HG03135 (cell line): ENCODE measurements around the gene MRGPRX2.

Source experiments
- ATAC-seq: cut with Tn5 transposase; IDR thresholded peaks from one replicate; pipeline ENCODE4 v1.9.1; 2021; ENCODE audit warnings: mild to moderate bottlenecking, moderate library complexity; ENCODE audit not compliant: unreplicated experiment

The MRGPRX2 gene

DNA sequence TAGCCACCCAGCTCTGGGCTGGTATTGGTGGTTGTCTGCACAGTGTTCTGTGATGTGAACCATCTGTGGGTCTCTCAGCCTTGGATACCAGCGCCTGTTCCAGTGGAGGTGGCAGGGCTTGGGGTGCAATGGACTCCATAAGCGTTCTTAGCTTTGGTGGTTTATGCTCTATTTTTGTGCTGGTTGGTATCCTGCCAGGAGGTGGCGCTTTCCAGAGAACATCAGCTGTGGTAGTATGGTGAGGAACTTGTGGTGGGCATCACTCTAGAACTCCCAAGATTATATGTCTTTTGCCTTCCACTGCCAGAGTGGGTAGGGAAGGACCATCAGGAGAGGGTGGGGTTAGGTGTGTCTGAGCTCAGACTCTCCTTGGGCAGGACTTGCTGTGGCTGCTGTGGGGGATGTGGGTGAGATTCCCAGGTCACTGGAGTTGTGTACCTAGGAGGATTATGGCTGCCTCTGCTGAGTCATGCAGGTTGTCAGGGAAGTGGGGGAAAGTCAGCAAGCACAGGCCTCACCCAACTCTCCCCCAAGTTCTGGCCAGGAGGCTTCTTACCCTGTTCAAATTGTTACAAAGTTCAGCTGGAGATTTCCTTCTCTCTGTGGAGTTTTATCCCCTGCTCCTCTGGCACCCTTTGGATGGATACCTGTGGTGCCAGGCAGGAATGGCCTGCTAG lies 47.2 kb downstream of the MRGPRX2 start:
- no peak for ATAC-seq

DNA sequence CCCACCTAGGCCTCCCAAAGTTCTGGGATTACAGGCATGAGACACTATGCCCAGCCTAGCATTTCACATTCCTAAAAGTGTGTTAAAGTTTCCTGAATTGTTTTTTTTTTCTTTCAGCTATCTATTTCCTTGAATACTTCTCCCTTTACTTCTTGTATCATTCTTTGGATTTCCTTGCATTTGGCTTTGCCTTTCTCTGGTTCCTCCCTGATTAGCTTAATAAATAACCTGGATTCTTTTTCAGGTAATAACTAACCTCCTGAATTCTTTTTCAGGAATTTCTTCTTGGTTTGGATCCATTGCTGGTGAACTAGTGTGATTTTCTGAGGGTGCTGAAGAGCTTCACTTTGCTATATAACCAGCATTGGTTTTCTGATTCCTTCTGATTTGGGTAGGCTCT lies 47.9 kb downstream of the MRGPRX2 start:
- no peak for ATAC-seq
